ENCODE data around the gene ZBTB17.

- TF ChIP-seq JUND (IDR thresholded peaks at IDR 0.05; ENCODE audit: borderline replicate concordance, low read depth, low read length) (no peak), JUND (tag; IDR thresholded peaks at IDR 0.05; ENCODE audit: borderline replicate concordance, low read depth, low read length) (no peak), CTCF (IDR thresholded peaks at IDR 0.05 in 2 of 3, conservative IDR thresholded peaks at IDR 0.05 in 1 of 3; ENCODE audit: insufficient read depth in 2 of 3, low read depth in 1 of 3, low read length in 3 of 3) (no peak), FOXK2 (conservative IDR thresholded peaks at IDR 0.05 in 1 of 2, IDR thresholded peaks at IDR 0.05 in 1 of 2; ENCODE audit: low read depth in 2 of 2) (no peak), HSF4 (CRISPR knock-in tag; IDR thresholded peaks at IDR 0.05; ENCODE audit: borderline replicate concordance) (no peak), RFX1 (IDR thresholded peaks at IDR 0.05) (no peak), ZBTB7A (IDR thresholded peaks at IDR 0.05; ENCODE audit: borderline replicate concordance, control insufficient read depth, low read depth, low read length) (no peak), POLR2AphosphoS5 (IDR thresholded peaks at IDR 0.05; ENCODE audit: control insufficient read depth, insufficient read depth, low read depth, low read length) (no peak), HMG20A (CRISPR knock-in tag; conservative IDR thresholded peaks at IDR 0.05) (no peak), KDM4B (IDR thresholded peaks at IDR 0.05; ENCODE audit: borderline replicate concordance in 2 of 2, low read depth in 1 of 2) (no peak), CREM (IDR thresholded peaks at IDR 0.05; ENCODE audit: low read depth) (no peak), TCF7L2 (IDR thresholded peaks at IDR 0.05; ENCODE audit: low read depth, low read length) (no peak), CBX3 (IDR thresholded peaks at IDR 0.05; ENCODE audit: borderline replicate concordance in 1 of 2, low read length in 2 of 2) (no peak), NONO (IDR thresholded peaks at IDR 0.05; ENCODE audit: low read depth in 2 of 2, low read length in 1 of 2) (no peak), ZKSCAN8 (CRISPR knock-in tag; IDR thresholded peaks at IDR 0.05) (no peak)
Observed at GRCh38 chr1:15997637-15998280, 21.9 kb upstream of the ZBTB17 start.

Measured in K562 (cell line).